ENCODE results near the gene AANAT. TPM values are rescaled to one million over a fixed set of nuclear protein-coding genes. Genes with fewer than 3 reads are reported as not detected.

The AANAT gene
- total RNA-seq, 1 experiment from 2014 or later = not detected

- Histone ChIP-seq H4K20me1 (ENCODE audit: insufficient read depth) (peaks cover 5% of the 10 kb centered on the region; the same call in 1 of the 2 replicates), H3K79me2 (ENCODE audit: insufficient read depth, low read length) (peaks cover 97% of the 10 kb centered on the region), H3K36me3 (ENCODE audit: control insufficient read depth in 1 of 2, insufficient read depth in 2 of 2, low read length in 2 of 2) (no peaks in the 10 kb centered on the region), H3K9me3 (ENCODE audit: control insufficient read depth in 1 of 2, insufficient read depth in 1 of 2, low read depth in 1 of 2, low read length in 2 of 2) (no peaks in the 10 kb centered on the region), H3K9ac (ENCODE audit: low read length) (no peak overlapping the region), H3K27me3 (ENCODE audit: insufficient read depth, low read length) (no peaks in the 10 kb centered on the region), H3K4me3 (replicated peaks in 1 of 2; ENCODE audit: low read depth in 1 of 2, low read length in 2 of 2) (no peak overlapping the region), H3K4me2 (ENCODE audit: low read length) (no peak overlapping the region), H2AFZ (ENCODE audit: low read depth, low read length, poor library complexity, severe bottlenecking) (no peak overlapping the region), H3K9me2 (ENCODE audit: insufficient read depth) (no peaks in the 10 kb centered on the region), H3K27ac (ENCODE audit: low read depth, low read length) (no peak overlapping the region), H3K4me1 (ENCODE audit: control insufficient read depth in 1 of 2, insufficient read depth in 2 of 2, low read length in 2 of 2) (peaks cover 10 to 40% of the 10 kb centered on the region in 2 experiments)
- POLR2A ChIA-PET = no interaction called here
- RAD21 ChIA-PET (ENCODE audit: low non-redundant PET in 1 of 2, low total read pairs in 2 of 2, uncharacterized antibody in 2 of 2, unreplicated experiment in 2 of 2) = no interaction called here
- DNase-seq (ENCODE audit: low read depth, low spot score) (no peak), ATAC-seq (no peak)
- intact Hi-C loops (cut with micrococcal nuclease) = no loop called here
- BruUV-seq (replicated peaks) = no TSS peak
- TF ChIP-seq ZBTB33 (IDR thresholded peaks at IDR 0.05; ENCODE audit: extremely low read depth, insufficient replicate concordance, low read length) (no peak), CBX3 (IDR thresholded peaks at IDR 0.05; ENCODE audit: low read depth) (no peak), TCF7L2 (IDR thresholded peaks at IDR 0.05; ENCODE audit: borderline replicate concordance, extremely low read depth, insufficient read depth, insufficient read length) (no peak), FOSL1 (IDR thresholded peaks at IDR 0.05; ENCODE audit: low read depth) (no peak), ZFX (IDR thresholded peaks at IDR 0.05) (no peak), JUND (IDR thresholded peaks at IDR 0.05) (no peak), POLR2AphosphoS5 (IDR thresholded peaks at IDR 0.05; ENCODE audit: low read depth, low read length) (no peak), SIN3A (IDR thresholded peaks at IDR 0.05; ENCODE audit: low read depth) (no peak), YY1 (IDR thresholded peaks at IDR 0.05; ENCODE audit: extremely low read depth, insufficient replicate concordance, low read depth, low read length) (no peak), REST (IDR thresholded peaks at IDR 0.05; ENCODE audit: low read depth) (no peak), EZH2phosphoT487 (IDR thresholded peaks at IDR 0.05; ENCODE audit: borderline replicate concordance) (no peak), CTCF (IDR thresholded peaks at IDR 0.05 in 2 of 3, conservative IDR thresholded peaks at IDR 0.05 in 1 of 3; ENCODE audit: borderline replicate concordance in 1 of 3, insufficient read depth in 1 of 3, low read depth in 2 of 3, low read length in 2 of 3) (no peak), ZNF274 (IDR thresholded peaks at IDR 0.05; ENCODE audit: low read depth, low read length) (no peak), POLR2A (IDR thresholded peaks at IDR 0.05; ENCODE audit: borderline replicate concordance, extremely low read depth, insufficient read depth, insufficient read length) (no peak), ATF3 (IDR thresholded peaks at IDR 0.05) (no peak)
- CTCF ChIA-PET = no interaction called here
Observed at GRCh38 chr17:76440751-76441362, 26.5 kb upstream of the AANAT start.
